GM12878 (cell line): ENCODE measurements around the gene ZFP3.

ENCODE experiments used
- BMI1 ChIP-seq: fragments of 450-650 bp; IDR thresholded peaks from 2 replicates; pipeline ENCODE4 v1.6.1; 2016; ENCODE audit warnings: mild to moderate bottlenecking, moderate library complexity, borderline replicate concordance
- CTCF ChIP-seq, 3 experiments: IDR thresholded peaks in 2 of 3; conservative IDR thresholded peaks in 1 of 3; 2 replicates each; pipeline ENCODE4 v1.5.1; 2011; ENCODE audit warnings: low read depth in 3 of 3, low read length in 3 of 3, mild to moderate bottlenecking in 3 of 3, control low read depth in 2 of 3, moderate library complexity in 2 of 3, inconsistent platforms in 1 of 3, mixed read lengths in 1 of 3; ENCODE audit not compliant: control insufficient read depth in 2 of 3, insufficient read depth in 1 of 3; ENCODE audit errors: extremely low read depth in 1 of 3
- POLR2A ChIP-seq: IDR thresholded peaks from 2 replicates; pipeline ENCODE4 v1.6.1; 2011; ENCODE audit warnings: low read depth, mild to moderate bottlenecking, low read length
- POLR2AphosphoS5 ChIP-seq: IDR thresholded peaks from 2 replicates; pipeline ENCODE4 v1.6.1; 2011; ENCODE audit warnings: mild to moderate bottlenecking, low read length, inconsistent platforms
- REST ChIP-seq: IDR thresholded peaks from 2 replicates; pipeline ENCODE4 v1.6.1; 2012; ENCODE audit warnings: mild to moderate bottlenecking, low read depth, low read length
- SIX5 ChIP-seq: IDR thresholded peaks from 2 replicates; pipeline ENCODE4 v1.6.1; 2011; ENCODE audit warnings: mild to moderate bottlenecking, low read depth, low read length, moderate library complexity; ENCODE audit not compliant: severe bottlenecking
- SMARCA5 ChIP-seq: fragments of 450-650 bp; IDR thresholded peaks from 2 replicates; pipeline ENCODE4 v1.6.1; 2017; ENCODE audit warnings: mild to moderate bottlenecking
- SMC3 ChIP-seq: IDR thresholded peaks from 2 replicates; pipeline ENCODE4 v1.6.1; 2011; ENCODE audit warnings: low read length, improper control_type of control experiment, borderline replicate concordance
- WRNIP1 ChIP-seq: IDR thresholded peaks from 2 replicates; pipeline ENCODE4 v1.6.1; 2011; ENCODE audit warnings: low read depth, low read length, improper control_type of control experiment, borderline replicate concordance

- TF ChIP-seq POLR2A: no peak
- no peak for TF ChIP-seq POLR2AphosphoS5
- TF ChIP-seq CTCF (IDR thresholded peaks at IDR 0.05 in 2 of 3, conservative IDR thresholded peaks at IDR 0.05 in 1 of 3; ENCODE audit: control insufficient read depth in 2 of 3, extremely low read depth in 1 of 3, insufficient read depth in 1 of 3, low read depth in 3 of 3, low read length in 3 of 3): no peak
- TF ChIP-seq SMC3: no peak
- no peak for TF ChIP-seq SIX5
- no peak for TF ChIP-seq SMARCA5
- no peak for TF ChIP-seq BMI1
- TF ChIP-seq REST: no peak
- no peak for TF ChIP-seq WRNIP1
Measured at GRCh38 chr17:5123343-5124124, 45.3 kb downstream of the ZFP3 start.
